Right ventricle myocardium superior (tissue), 1 donor: ENCODE measurements around the gene AMBRA1. TPM values are rescaled to one million over a fixed set of nuclear protein-coding genes. Genes with fewer than 3 reads are reported as not detected.
A peak's percentile ranks its signal among the peaks of the same experiment; 100 is the strongest.

Experiments
- ATAC-seq: fragments of 200-7000 bp; cut with Tn5 transposase; one replicate; pipeline ENCODE4 v1.9.1; 2020; ENCODE audit warnings: mild to moderate bottlenecking; ENCODE audit not compliant: poor library complexity
- DNase-seq: peaks from one replicate; pipeline ENCODE4 v3.0.0-alpha.2; 2020
- intact Hi-C: fragments of 100-400 bp; cut with DNase I; formaldehyde crosslinking; loops from one replicate; pipeline ENCODE4 v1.11.2; 2022
- total RNA-seq: library from RNA; stranded (reverse); fragmentation: NEBNext Ultra II Directional; extraction: Animal tissue kit (Norgen Biotek cat#: 25700); gene quantifications from one replicate; pipeline ENCODE4 v1.2.1, GENCODE V29; 2021
- donor health status: DM: no; HTN: yes; CAD: no; lungs with severe emphysema.

The AMBRA1 gene
- total RNA-seq, 1 donor from 2014 or later: 12.3 TPM

DNA sequence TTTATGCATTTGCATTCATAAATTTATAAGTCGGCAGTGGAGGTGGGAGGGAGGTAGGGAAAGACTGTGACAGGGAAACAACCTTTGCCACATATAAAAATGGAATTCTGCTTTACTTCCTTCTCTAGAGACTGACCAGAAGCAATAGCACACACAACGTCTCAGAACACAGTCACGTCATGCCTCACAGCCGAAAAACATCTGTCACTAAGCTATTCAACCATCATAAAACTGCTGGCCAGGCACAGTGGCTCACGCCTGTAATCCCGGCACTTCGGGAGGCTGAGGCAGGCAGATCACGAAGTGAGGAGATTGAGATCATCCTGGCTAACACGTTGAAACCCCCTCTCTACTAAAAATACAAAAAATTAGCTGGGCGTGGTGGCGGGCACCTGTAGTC, 101.3 kb downstream of the AMBRA1 start:
- ATAC-seq: peak; percentile 69
- DNase-seq: no peak
- intact Hi-C loops: no loop called here

DNA sequence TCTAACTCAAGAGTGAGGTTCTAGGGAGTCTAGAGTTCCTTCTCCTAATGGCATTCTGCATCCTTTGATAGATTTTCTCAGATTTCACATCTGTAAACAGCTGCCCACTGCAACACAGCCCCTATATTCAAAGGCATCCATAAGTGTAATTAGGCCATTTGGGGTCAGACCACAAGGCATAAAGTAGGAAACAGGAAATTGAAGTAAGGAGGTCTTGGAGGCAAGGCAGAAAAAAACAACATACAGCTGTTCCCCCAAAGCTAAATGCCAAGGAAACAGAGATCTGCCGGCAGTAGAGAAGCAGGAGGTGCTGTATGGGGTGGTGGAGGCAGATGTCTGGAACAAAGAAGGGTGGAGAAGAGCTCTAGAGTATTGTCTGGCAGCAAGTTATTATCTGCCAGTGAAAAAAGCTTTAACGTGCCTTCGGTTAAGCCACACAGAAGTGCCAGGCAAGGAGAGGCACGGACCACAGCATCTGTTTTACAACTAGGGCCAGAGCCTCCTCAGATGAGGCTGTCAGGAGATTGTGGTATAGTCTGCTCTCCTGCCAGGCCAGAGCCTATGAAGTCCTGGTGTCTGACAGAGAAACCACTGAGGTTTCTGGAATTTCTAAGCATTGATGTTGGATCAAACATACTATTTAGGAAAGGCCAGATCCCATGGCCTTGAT, 102.0 kb downstream of the AMBRA1 start:
- intact Hi-C loops: no loop called here
- ATAC-seq (peak; percentile 21), DNase-seq (no peak)

DNA sequence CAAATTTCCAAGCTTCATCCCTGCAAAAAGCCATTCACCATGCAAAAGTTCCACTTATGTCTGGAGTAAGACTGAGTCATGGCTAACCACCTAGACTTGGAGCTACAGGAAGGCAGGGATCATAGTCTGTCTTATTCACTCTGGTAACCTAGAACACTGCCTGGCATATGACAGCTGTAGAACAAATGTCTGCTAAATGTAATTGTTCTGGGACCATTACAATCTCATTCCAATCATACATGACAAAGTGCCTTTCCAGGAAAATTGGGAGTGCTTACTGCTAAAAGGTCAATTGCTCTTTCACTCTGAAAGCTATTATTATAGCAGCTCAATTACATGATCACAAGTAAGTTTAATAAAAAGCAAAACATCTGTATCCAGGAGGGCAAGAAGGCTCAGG, 103.2 kb downstream of the AMBRA1 start:
- DNase-seq: no peak
- intact Hi-C loops: no loop called here
- ATAC-seq: no peak

DNA sequence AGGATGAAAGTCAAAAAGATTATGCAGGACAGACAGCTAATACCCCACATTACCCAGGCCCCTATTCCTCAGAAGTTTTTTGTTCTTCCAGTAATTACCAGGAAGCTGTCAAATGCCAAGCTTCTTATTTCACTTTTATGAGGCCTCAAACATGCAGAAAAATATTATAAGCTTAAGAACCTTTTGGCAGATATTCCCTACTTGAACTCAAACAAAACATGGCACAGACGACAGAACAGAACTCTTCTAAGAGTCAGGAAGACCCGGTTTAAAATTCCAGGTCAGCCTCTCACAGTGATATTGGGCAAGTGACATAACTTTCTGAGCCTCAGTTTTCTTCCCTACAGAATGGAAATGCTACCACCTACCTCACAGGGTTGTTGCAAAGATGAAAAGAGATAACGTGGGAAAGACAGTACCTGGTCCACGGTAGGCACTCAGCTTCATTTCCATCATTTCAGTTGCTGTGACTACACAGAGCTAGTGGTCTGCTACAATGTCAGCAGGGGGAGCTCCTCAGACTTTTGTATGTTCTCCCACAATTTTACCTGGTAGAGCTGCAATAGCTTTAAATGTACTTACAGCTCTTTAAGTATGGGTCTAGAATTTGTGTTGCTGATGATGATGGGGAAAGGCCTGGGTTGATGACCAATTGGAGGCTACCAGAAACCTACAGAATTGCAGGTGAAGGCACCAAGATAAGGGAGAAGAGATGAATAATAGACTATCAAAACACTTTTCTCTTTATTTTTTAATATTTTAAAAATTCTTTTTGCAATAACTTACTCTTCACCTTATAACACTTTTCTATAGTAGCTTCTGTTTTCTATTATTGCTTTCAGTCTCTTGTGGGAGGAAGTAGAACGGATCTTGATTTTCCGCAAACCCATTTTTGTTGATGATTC, 103.9 kb downstream of the AMBRA1 start:
- intact Hi-C loops: no loop called here
- DNase-seq: no peak

DNA sequence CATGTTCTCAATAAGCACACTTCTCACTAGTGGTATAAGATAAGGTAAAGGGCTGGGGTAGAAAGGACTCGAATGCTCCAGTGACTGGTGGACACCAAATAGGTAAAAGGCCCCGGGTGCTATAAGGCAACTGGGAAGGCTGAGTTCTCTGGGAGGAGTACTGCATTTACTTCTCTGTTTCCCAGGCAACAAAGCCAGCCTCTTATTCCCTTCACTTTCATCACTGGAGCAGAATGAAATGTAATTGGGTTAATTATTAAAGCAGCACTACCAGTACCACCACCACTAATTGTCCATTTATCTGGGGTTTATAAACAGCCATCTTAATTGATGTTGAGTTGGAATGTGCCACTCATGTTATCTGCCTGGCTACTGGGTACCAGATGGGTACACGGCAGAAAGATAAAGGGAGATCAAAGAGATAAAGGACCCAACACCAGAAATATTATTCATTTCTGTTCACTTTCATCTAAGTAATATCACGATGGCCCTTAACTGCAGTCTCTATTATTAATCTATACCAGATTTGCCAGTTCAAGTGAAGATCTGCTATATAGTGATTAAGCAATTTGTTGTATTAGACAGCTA, 107.9 kb downstream of the AMBRA1 start:
- ATAC-seq: no peak
- intact Hi-C loops: no loop called here

More for the DNA sequence above, 103.9 kb downstream of the AMBRA1 start:
- ATAC-seq: peak; percentile 54

DNA sequence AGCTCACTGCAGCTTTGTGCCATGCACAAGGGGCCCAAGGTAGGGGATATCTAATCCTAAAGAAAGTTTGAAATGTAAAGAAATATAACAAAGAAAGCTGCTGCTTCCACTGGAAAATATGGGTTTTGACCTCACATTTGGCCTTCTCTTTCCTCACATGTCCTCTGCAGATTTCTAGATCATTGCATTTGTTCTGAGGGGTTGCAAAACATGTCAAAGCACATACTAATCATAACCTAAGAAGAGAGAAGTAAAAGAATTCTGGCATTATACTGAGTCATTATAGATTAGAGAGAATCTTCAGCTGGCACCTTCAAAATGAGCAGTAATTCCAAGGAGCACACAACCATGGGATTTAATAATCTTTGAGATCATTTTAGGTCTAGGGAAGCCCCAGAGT, 109.7 kb downstream of the AMBRA1 start:
- intact Hi-C loops: no loop called here
- no peak for DNase-seq
- no peak for ATAC-seq

More for the DNA sequence above, 107.9 kb downstream of the AMBRA1 start:
- DNase-seq: no peak

DNA sequence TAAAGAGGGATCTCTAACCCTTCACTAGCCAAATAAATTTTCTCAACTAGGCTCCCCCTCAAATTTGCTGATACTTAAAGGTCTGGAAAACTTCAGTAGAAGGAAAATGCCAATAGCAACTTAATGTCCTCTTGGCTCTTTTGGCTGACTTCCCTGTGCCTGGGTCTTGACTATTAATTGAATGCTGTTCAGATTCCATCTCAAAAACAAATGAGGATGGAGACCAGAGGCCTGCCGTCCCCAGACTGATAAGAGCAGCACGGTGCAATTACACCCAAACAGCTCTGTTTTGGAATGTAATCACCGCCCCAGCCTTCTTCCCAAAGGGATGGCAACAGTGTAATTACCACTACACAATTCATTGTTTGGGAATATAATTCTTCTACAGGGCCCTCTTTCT, 112.9 kb downstream of the AMBRA1 start:
- ATAC-seq (no peak), DNase-seq (no peak)
- intact Hi-C loops: no loop called here

DNA sequence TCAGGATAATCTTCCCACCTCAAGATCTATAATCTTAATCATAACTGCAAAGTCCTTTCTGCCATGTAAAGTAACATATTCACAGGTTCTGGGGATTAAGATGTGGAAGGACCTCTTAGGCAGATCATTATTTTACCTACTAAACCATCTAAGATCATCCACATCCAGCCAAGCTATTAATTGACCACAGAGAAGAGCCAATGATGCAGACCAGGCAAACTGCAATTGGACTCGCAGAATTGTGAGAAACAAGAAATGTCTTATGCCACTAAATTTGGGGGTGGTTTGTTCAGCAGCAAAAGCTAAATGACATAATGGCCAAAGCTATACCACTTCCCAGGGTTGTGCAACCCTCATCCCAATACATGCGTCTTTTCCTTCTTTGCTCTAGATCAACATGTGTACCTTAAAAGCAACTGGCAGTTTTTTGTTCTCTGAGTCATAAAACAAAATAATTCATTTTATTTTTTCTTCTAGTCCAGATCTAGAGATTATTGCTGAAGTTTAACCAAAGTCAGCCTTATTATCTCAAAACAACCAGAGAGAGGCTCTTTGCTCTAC, 113.6 kb downstream of the AMBRA1 start:
- intact Hi-C loops: no loop called here
- ATAC-seq: no peak
- DNase-seq: no peak

DNA sequence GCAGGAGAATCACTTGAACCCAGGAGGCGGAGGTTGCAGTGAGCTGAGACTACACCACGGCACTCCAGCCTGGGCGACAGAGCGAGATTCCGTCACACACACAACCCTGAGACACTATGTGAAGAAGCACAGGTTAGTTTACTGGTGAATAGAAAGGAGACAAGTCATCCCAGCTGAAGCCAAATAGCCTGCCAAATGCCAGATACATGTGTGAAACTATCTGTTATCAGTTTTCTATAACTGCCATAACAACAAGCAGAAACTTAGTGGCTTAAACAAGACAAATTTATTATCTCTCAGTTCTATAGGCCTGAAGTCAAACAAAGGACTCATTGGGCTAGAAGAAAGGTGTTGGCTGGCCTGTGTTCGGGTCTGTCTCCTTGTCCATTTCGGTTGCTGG, 114.2 kb downstream of the AMBRA1 start:
- intact Hi-C loops: loop anchor here (10.0 kb wide), 1 partner anchor 65 kb away; no protein-coding TSS in a partner anchor
- ATAC-seq: no peak
- DNase-seq: no peak

DNA sequence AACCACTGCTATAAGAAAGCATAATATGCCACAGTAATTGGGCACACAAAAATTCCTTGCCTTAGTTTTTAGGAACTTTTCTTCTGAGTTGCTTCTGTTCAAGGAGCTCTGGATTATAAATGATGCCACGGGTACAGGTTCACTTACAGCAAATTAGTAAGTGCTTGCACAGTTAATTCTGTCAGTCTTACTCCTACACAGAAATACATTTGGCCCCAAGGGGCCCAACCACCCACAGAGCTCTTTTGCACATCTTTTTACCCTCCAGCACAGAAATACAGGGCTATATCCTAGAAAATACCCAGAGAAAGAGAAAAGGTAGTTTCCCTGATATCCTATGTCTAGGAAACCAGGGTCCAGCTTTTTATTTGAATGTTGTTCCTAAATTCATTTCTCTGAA, 115.6 kb downstream of the AMBRA1 start:
- DNase-seq (no peak), ATAC-seq (no peak)
- intact Hi-C loops: loop anchor here (10.0 kb wide), 1 partner anchor 63 kb away; no protein-coding TSS in a partner anchor

DNA sequence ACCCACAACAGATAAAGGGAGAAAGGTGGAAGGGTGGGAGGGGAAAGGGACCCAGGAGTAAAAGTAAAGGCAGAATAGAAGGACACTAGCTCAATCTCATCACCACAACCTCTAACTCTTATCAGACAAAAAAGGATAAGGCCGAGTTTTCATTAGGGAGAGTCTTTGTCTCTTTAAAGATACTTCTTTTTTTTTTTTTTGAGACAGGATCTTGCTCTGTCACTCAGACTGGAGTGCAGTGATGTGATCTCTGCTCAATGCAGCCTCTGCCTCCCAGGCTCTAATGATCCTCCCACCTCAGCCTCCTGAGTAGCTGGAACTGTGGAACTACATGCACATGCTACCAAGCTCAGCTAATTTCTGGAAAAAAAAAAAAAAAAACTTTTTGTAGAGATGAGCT, 116.7 kb downstream of the AMBRA1 start:
- ATAC-seq (no peak), DNase-seq (no peak)
- intact Hi-C loops: loop anchor here (10.0 kb wide), 1 partner anchor 62 kb away; no protein-coding TSS in a partner anchor

DNA sequence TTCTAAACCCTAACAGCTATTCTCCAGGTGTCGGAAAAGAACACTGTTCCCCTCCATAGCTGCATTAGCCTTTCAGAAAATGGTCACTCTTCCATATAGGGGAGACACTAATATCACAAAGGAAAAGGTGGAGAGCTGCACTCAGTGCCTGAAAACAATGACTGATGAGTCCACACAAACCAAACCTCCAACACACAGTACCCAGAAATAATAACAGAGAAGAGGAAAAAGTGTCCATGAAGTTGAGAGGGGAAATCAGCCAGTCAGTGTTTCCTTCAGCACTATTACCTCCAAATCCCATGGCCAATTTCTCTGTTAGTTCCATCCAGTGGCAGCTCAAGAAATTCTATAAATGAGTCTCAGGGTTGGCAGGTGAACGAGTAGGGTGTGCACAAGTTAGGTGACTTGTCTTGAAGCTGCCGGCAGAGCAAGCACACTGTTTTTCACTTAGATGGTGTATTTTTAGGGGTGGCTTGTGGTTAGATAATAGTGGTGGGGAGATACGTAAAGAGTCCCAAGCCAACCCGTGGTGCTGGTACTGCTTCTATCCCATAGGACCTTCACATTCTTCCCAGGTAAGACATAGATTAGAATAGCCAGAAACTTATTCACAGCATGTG, 117.8 kb downstream of the AMBRA1 start:
- DNase-seq: no peak
- no peak for ATAC-seq
- intact Hi-C loops: loop anchor here (10.0 kb wide), 1 partner anchor 61 kb away; no protein-coding TSS in a partner anchor

DNA sequence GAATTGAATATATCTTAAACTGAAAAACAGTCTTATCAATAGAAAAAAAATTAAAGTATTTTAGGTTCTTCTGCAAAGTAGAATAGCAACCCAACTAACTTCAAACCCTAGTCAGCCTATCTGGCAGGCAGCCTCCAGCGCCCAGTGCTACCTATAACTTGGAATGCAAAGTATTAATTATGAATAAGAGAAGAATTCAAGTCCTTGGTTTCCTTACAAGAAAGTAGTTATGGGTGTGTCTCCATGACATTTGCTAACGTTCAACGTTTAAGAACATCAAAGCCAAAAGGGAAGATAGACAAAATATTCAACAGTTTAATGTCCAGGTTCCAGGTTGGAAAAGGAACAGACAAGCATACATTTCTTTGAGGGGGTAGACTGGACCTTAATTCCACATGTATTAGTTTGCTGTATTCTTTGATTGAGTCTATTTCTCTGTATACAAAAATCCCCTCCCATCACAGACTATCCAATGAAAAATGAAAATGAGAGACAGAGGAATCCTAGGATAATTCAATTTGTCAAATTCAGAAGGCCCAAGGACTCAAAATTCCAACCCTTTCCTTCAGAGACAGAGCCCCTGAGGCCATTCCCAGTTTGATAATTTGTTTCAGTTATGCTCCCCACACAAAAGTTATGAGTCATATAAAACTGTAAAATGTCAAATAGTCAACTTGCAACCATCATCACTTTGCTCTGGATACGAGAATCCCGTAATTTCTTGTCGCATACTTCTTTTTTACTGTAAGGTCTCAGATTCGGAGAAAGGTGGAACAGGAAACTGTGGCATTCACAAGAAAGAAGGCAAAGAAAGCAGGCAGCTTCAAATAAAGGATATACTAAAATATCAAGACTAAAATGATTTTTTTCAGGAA, 118.5 kb downstream of the AMBRA1 start:
- intact Hi-C loops: loop anchor here (10.0 kb wide), 1 partner anchor 60 kb away; no protein-coding TSS in a partner anchor
- no peak for DNase-seq
- no peak for ATAC-seq

DNA sequence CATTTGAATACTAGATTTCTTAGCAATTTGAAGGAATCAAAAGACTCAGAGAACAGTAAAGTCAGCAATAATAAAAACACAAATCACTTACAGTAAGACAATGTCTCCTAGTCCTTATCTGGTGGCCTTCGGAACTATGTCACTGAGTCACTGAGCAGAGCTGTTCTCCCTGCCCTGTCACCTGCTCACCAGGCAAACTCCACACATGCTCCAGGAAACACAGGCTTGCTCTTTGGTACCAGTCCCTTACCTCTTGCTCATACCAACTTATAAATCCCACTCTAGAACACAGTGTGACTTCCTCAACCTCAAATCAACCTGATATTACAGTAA, 121.2 kb downstream of the AMBRA1 start:
- intact Hi-C loops: loop anchor here (10.0 kb wide), 1 partner anchor 58 kb away; no protein-coding TSS in a partner anchor
- DNase-seq (no peak), ATAC-seq (peak; percentile 80)

DNA sequence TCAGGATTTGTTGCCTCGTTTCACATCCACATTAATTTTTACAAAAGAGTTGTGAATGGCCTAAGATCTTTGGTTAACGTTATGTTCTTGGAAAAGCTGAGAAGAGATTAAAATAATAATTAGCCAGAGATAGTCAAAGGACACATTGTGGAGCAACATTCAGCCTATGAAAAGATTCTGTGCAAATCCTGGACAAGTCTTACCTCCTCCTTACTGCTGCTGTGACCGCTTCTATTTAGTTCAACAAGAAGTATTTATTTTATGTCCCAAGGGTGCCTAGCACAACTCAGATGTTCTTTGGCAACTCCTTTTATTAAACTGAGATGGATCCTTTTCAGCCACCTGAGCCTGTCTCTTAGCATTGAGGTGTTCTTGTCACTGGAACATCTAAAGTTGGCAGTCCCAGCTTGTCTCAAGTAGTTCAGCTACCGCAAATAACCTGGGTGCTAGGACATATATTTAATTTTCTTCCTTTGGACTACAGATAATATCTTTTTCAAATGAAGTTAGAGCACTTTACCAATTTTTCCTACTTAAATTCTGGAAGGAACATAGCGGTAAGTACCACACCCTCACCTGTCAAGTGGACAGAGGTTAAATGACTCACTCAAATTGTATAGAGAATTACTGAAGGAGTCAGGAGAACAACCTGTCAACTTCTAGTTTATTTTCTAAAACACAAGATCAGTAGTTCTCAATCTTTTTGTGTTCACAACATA, 121.7 kb downstream of the AMBRA1 start:
- ATAC-seq (no peak), DNase-seq (no peak)
- intact Hi-C loops: loop anchor here (10.0 kb wide), 1 partner anchor 57 kb away; no protein-coding TSS in a partner anchor

DNA sequence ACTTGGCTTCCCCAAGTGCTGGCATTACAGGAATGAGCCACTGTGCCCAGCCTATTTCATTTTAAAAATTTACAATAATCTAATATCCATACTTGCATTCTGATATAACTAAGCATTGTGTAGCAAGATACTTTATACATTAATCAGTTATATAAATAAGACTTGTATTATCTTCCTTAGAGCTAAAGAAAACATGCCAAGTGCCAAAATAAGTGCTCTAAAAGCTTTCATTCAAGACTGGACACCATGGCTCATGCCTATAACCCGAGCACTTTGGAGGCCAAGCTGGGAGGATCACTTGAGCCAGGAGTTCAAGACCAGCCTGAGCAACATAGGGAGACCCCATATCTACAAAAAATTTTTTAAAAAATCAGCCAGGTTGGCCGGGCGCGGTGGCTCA, 123.9 kb downstream of the AMBRA1 start:
- DNase-seq: no peak
- no peak for ATAC-seq
- intact Hi-C loops: loop anchor here (10.0 kb wide), 1 partner anchor 55 kb away; no protein-coding TSS in a partner anchor

DNA sequence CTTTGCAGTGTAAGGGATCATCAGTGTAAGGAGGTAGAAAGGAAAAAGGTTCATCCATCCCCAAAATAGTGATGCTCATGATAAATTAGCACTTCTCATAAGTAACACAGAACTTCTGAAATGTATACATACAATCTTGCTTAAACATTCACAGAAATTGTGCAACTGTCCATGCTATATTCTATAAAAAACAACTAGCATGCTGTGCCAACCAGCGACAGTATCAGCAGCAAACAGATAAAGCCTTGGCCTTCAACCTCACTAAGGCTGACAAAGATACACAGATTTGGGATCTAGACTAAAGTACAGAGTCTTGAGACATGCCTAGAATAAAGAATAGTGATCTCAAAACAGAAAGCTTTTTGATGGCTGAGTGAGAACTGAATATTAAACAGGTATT, 128.1 kb downstream of the AMBRA1 start:
- ATAC-seq (no peak), DNase-seq (no peak)
- intact Hi-C loops: no loop called here
